GM12872 (cell line): ENCODE results near the gene MLLT6.

ENCODE experiments used
- TF ChIP-seq, protein P1 (sequence below): IDR thresholded peaks from 3 replicates; pipeline ENCODE4 v1.5.1; 2011; ENCODE audit warnings: low read depth, mild to moderate bottlenecking, low read length, moderate library complexity; ENCODE audit not compliant: insufficient read depth

Gene MLLT6

DNA sequence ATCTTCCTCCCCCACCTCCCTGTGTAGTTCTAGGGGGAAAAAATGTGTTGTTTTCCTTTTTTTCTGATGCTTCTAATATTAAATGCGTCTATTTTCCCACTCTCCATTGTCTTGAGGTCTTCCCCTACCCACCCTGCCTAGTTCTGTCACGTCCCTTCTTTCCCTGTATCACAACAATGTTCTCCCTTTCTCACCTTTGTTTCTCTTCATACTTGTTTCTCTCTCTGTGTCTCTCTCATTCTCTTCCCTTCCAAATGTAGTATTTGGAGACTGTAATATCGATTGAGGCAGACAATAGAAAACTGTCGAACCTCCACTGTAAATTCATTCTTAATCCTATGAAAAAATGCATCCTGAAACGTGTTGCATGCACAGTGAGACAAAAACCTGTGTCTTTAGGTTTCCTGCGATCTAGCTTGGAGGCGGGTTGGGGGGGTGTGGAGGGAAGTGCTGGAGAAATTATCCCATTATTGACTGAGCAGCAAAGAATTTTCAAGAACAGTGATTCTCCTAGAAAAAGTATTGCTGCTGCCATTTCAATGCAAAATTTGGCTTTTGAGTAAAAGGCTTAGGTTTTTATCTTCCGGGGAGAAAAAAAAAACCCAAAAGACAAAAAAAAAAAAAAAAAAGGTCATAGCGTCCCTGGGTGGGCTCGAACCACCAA is 46.2 kb downstream of the MLLT6 start:
- TF ChIP-seq, protein P1, sequence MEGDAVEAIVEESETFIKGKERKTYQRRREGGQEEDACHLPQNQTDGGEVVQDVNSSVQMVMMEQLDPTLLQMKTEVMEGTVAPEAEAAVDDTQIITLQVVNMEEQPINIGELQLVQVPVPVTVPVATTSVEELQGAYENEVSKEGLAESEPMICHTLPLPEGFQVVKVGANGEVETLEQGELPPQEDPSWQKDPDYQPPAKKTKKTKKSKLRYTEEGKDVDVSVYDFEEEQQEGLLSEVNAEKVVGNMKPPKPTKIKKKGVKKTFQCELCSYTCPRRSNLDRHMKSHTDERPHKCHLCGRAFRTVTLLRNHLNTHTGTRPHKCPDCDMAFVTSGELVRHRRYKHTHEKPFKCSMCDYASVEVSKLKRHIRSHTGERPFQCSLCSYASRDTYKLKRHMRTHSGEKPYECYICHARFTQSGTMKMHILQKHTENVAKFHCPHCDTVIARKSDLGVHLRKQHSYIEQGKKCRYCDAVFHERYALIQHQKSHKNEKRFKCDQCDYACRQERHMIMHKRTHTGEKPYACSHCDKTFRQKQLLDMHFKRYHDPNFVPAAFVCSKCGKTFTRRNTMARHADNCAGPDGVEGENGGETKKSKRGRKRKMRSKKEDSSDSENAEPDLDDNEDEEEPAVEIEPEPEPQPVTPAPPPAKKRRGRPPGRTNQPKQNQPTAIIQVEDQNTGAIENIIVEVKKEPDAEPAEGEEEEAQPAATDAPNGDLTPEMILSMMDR: no peak

DNA sequence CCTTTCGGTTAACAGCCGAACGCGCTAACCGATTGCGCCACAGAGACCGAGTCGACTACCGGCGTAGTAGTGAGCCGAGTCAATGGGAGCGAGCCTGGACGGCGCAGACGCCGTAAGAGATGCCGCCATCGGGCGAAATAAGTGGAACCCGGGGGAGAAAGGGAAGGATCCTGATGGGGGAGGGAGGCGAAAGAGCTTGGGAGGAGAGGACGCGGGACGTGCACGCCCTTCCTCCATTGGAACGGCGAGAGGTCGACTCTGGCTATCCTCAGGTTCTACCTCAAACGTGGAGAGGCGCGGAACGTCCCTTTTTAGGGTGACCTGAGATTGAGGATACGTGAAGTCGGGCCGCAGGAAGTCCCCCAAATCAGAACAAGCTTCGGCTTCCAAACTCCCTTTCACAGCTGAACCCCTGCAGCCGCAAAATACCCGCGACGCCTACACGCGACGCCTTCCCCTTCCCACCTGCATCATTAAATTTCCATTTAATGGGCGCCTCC is 46.8 kb downstream of the MLLT6 start:
- TF ChIP-seq, protein P1: no peak

DNA sequence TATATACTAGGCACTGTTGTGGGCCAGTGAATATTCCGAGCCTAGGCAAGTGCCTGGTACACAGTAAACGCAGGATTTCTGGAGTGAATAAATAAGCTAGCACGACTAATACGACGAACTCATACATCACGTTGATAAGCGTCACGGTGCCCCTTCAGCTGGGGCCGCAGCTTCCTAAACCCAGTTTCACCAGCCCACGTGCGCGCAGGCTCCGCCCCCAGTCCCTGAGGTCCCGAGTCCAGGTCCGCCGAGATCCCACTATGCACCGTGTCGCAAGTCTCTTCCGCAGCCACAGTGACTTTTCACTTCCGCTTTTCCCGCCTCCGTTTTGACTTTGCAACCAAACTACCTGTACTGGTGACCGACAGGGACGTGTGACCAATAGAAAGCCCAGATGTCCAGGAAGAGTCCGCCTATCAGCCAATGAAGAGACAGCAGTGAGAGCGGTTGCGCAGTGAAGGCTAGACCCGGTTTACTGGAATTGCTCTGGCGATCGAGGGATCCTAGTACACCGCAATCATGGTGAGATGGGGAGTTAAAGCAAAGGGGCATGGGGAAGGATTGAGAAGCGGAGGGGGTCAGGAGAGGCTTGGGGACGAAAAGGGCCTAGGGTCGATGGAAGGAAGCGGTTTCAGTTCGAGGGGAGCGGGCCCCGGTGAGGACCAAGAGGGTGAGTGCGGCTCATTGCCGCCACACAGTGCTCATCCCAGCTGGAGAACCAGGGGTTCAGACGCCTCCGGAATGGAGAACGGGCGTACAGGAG is 47.4 kb downstream of the MLLT6 start, which contains the start of gene PSMB3:
TSS of gene PSMB3 (plus strand) at position 434 of the 763 bp plus-strand sequence. CDS start at position 520, 86 bp downstream.
- TF ChIP-seq, protein P1: no peak

DNA sequence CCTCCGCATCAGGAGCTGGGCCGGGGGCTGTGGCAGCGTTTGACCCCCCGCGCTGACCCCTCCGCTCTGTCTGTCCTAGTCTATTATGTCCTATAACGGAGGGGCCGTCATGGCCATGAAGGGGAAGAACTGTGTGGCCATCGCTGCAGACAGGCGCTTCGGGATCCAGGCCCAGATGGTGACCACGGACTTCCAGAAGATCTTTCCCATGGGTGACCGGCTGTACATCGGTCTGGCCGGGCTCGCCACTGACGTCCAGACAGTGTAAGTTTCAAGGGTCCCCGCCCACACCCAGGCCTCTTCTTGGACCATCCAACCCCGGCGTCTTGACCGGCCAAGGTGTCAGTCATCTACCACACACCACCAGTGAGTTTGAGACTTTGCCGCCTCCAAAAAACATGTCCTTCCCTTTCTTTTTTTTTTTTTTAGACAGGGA is 48.0 kb downstream of the MLLT6 start:
- TF ChIP-seq, protein P1: no peak

DNA sequence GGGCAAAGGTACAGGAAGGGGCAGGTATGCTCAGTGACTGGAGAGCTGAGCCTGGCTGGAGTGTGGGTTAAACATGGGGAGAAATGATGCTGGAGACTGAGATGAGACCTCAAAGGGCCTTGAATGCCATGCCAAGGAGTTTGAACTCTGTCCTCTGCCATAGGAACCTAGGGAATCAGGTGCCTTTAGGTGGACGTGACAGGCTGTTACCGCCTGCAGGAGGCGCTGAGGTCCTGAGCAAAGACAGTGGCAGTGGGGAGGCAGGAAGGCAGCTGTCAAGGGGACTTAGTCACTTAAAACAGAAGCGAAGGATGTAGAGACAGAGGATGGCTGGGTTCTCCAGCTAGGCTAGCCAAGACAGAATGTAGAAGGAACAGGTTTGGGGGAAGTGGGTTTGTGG is 56.5 kb downstream of the MLLT6 start:
- TF ChIP-seq, protein P1: peak; percentile 56

DNA sequence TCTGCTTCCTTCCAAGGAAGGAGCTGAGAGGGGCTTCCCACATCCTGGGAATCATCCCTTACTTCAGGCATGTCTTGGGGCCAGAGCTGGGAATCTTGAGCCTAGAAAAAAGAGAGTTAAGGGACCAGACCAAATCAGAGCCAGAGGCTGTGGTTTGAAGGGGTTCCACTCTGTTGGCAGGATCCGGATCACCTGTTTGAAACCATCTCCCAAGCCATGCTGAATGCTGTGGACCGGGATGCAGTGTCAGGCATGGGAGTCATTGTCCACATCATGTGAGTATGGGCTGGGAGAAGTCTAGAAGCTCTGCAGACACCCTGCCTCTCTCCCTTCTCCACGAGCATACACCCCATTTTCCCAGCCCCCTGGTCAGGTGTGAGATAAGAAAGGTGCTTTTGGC is 57.2 kb downstream of the MLLT6 start:
- TF ChIP-seq, protein P1: no peak

DNA sequence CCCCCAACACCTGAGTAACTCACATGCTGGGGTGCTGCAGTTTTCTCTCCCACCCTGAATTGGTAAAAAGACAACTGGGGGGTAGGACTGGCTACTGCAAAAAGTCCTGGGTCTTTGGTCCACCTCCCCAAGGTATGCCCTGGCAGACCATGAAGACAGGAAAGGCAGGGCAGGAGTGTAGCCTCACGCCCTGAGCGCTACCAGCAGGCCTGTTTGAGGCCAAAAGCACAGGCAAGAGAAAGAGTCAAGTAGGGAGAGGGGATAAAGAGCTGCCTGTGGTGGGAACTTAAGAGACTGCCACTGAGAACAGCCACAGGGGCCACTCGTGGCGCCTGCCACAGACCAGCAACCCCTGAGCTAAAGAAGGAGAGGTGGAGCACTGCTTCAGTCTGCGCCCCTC is 61.3 kb downstream of the MLLT6 start:
- TF ChIP-seq, protein P1: no peak
